Heart right ventricle (tissue), 16 donors: ENCODE measurements around the gene LLGL2. TPM values are rescaled to one million over a fixed set of nuclear protein-coding genes. Genes with fewer than 3 reads are reported as not detected.

Source experiments
- ATAC-seq, 8 donors: fragments of 200-7000 bp; cut with Tn5 transposase; one replicate each; pipeline ENCODE4 v1.9.1; 2020; ENCODE audit warnings: mild to moderate bottlenecking in 8 of 8, moderate library complexity in 8 of 8, moderate number of reproducible peaks in 1 of 8
- DNase-seq, 2 donors: peaks; one replicate each; pipeline ENCODE4 v3.0.0-alpha.2; 2020
- H3K27ac ChIP-seq, 10 donors: fragments of 200-600 bp; sonication (generic) in 2 of 10; one replicate each; pipeline versions ENCODE4 v1.5.0 to v1.8.0; 2020 to 2022; ENCODE audit warnings: mild to moderate bottlenecking in 3 of 10
- H3K27me3 ChIP-seq, 7 donors: fragments of 200-600 bp; one replicate each; pipeline ENCODE4 v1.8.0; 2021 to 2022; ENCODE audit warnings: mild to moderate bottlenecking in 2 of 7
- H3K36me3 ChIP-seq, 9 donors: fragments of 200-600 bp; sonication (generic) in 1 of 9; one replicate each; pipeline versions ENCODE4 v1.5.0 to v1.8.0; 2020 to 2022; ENCODE audit warnings: mild to moderate bottlenecking in 2 of 9
- H3K4me1 ChIP-seq, 9 donors: fragments of 200-600 bp; sonication (generic) in 1 of 9; one replicate each; pipeline versions ENCODE4 v1.5.0 to v1.8.0; 2020 to 2022; ENCODE audit warnings: mild to moderate bottlenecking in 4 of 9
- H3K4me3 ChIP-seq, 10 donors: fragments of 200-600 bp; sonication (generic) in 2 of 10; one replicate each; pipeline versions ENCODE4 v1.5.0 to v1.8.0; 2020 to 2022; ENCODE audit warnings: mild to moderate bottlenecking in 7 of 10, moderate library complexity in 2 of 10
- H3K9me3 ChIP-seq, 11 donors: fragments of 200-600 bp in 10 of 11; sonication (generic) in 2 of 11; one replicate each; pipeline versions ENCODE4 v1.5.0 to v1.8.0; 2013 to 2022; ENCODE audit warnings: mild to moderate bottlenecking in 2 of 11, control low read depth in 1 of 11, moderate library complexity in 1 of 11
- WGBS, 2 donors: extraction: QIAGEN DNeasy Blood & Tissue Kit; methylation state at CpG; one replicate each; pipeline ENCODE4 v1.1.7; 2013; ENCODE audit warnings: inconsistent platforms in 1 of 2; 5-methylcytosine and 5-hydroxymethylcytosine counted together
- intact Hi-C, 10 donors: fragments of 100-400 bp; cut with DNase I; formaldehyde crosslinking; loops; one replicate each; pipeline versions ENCODE4 v1.11.1 to v1.14.2; 2022
- polyA plus RNA-seq, 2 donors: library from polyadenylated mRNA; stranded (reverse); fragments of 200-250 nt; gene quantifications; one replicate each; pipeline ENCODE4 v1.2.3, GENCODE V29; 2013
- total RNA-seq, 10 donors: library from RNA; stranded (reverse); fragmentation: NEBNext Ultra II Directional in 3 of 10; extraction: Animal tissue kit (Norgen Biotek cat#: 25700) in 3 of 10; gene quantifications; one replicate each; pipeline versions ENCODE4 v1.2.1 to v1.2.4, GENCODE V29; 2021 to 2023
- TF ChIP-seq, protein P1 (sequence below), 9 donors: fragments of 200-600 bp; sonication (generic) in 2 of 9; IDR thresholded peaks; one replicate each; pipeline versions ENCODE4 v1.5.0 to v1.8.0; 2021 to 2022; ENCODE audit warnings: antibody characterized with exemption in 9 of 9, mild to moderate bottlenecking in 5 of 9, moderate library complexity in 1 of 9
- donor health status: Arrhythmogenic right ventricular cardiomyopathy.
- donor health status: ischemic (EF 13 %, LVEDD 7.1; RV severe dilation, severe dysfunction).
- donor health status: healthy with polysubstance abuse.
- donor health status: DM: no; HTN: yes; CAD: no.
- donor health status: DM: no; HTN: no; CAD: no.
- donor health status: ischemic (EF 25% LVEDD 6.9; RV normal size, moderate dysfunction).
- donor health status: ischemic (EF 25% LVEDD 5.7; RV mildly dilated, moderate dysfunction).
- donor health status: healthy.
- donor health status: DM: yes; HTN: yes; CAD: no.
- donor health status: Ischemic cardiomyopathy.
- donor health status: ischemic (EF 35%, LVEDD 5.7; RV mildly dilated, moderate dysfunction).
- donor health status: nonischemic (EF 11% LVEDD 7.7; RV severe dilation, severe dysfunction).
- donor health status: DM: yes; HTN: yes; CAD: no.
- donor health status: PGD.
- donor health status: ischemic (EF 29% LVEDD 5.4; RV normal size, mild dysfunction).
- donor health status: nonischemic (EF 23%, LVEDD 6.1; RV moderate dilation, normal function).

The LLGL2 gene
- total and polyA plus RNA-seq, 12 donors: 1.1 to 14.8 (median 3.3) TPM

GRCh38 chr17:75605790-75606189, 80.3 kb downstream of the LLGL2 start:
- Histone ChIP-seq H3K4me1 (peaks cover 0 to 6% (median 0%) of the 10 kb centered on the region in 9 donors), H3K4me3 (no peak overlapping the region), H3K36me3 (peaks cover 0 to 56% (median 0%) of the 10 kb centered on the region in 9 donors), H3K27me3 (no peaks in the 10 kb centered on the region), H3K9me3 (no peaks in the 10 kb centered on the region), H3K27ac (no peak overlapping the region)
- WGBS, 2 donors: 86 to 89% methylated on average over 16 of the region's 16 CpGs
- TF ChIP-seq, protein P1, sequence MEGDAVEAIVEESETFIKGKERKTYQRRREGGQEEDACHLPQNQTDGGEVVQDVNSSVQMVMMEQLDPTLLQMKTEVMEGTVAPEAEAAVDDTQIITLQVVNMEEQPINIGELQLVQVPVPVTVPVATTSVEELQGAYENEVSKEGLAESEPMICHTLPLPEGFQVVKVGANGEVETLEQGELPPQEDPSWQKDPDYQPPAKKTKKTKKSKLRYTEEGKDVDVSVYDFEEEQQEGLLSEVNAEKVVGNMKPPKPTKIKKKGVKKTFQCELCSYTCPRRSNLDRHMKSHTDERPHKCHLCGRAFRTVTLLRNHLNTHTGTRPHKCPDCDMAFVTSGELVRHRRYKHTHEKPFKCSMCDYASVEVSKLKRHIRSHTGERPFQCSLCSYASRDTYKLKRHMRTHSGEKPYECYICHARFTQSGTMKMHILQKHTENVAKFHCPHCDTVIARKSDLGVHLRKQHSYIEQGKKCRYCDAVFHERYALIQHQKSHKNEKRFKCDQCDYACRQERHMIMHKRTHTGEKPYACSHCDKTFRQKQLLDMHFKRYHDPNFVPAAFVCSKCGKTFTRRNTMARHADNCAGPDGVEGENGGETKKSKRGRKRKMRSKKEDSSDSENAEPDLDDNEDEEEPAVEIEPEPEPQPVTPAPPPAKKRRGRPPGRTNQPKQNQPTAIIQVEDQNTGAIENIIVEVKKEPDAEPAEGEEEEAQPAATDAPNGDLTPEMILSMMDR (IDR thresholded peaks at IDR 0.05): no peak
- intact Hi-C loops: no loop called here
- ATAC-seq: peak in 1 of 8 donors; percentile 29
- no peak for DNase-seq

- Histone ChIP-seq H3K27ac (no peak overlapping the region), H3K9me3 (no peaks in the 10 kb centered on the region), H3K4me3 (no peak overlapping the region), H3K4me1 (peaks cover 0 to 6% (median 0%) of the 10 kb centered on the region in 9 donors), H3K27me3 (no peaks in the 10 kb centered on the region), H3K36me3 (peaks cover 0 to 59% (median 4%) of the 10 kb centered on the region in 9 donors)
- intact Hi-C loops: no loop called here
- WGBS, 2 donors: 81 to 84% methylated on average over 5 of the region's 5 CpGs
- DNase-seq (no peak), ATAC-seq (no peak)
- TF ChIP-seq, protein P1 (IDR thresholded peaks at IDR 0.05): no peak
Measured at GRCh38 chr17:75607086-75607485, 81.6 kb downstream of the LLGL2 start.

GRCh38 chr17:75610103-75610984, 84.8 kb downstream of the LLGL2 start:
- DNase-seq: no peak
- H3K36me3 ChIP-seq: peaks cover 0 to 78% (median 16%) of the 10 kb centered on the region in 9 donors
- H3K27ac ChIP-seq: no peak overlapping the region
- no peaks in the 10 kb centered on the region for H3K4me1 ChIP-seq
- no peak overlapping the region for H3K4me3 ChIP-seq
- intact Hi-C loops: no loop called here
- no peaks in the 10 kb centered on the region for H3K9me3 ChIP-seq
- no peaks in the 10 kb centered on the region for H3K27me3 ChIP-seq
- WGBS, 2 donors: 89 to 91% methylated on average over 25 of the region's 25 CpGs
- TF ChIP-seq, protein P1 (IDR thresholded peaks at IDR 0.05): no peak
- peak in 2 of 8 donors; percentile 8 to 16 for ATAC-seq

DNA sequence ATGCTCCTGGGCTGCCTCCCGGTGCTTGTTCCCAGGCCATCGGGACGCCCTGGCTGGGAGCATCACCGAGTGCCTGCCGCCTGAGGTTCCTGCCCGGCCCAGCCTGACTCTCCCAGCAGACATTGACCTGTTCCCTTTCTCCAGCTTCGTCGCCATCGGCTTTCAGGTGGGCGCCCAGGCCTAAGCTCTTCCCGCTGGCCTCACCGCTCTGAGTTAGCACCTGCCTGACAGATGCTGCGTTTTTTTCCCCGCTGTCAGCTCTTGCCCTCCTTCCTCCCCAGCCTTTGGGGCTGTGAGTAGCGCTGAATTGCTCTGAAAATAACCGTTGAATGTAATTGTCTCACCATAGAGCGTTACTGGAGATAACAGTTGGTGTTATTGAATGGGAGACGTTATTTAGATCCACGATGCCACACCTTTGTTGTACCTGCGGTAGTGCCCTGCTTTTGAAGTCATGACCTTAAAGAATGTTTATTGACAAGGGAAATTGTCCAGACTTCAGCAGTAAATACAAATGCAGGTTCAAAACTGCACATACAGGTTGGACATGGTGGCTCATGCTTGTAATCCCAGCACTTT, 86.4 kb downstream of the LLGL2 start:
- H3K27me3 ChIP-seq: no peaks in the 10 kb centered on the region
- H3K36me3 ChIP-seq: peaks cover 0 to 90% (median 19%) of the 10 kb centered on the region in 9 donors
- DNase-seq: no peak
- 93 to 94% methylated on average over 20 of the region's 20 CpGs for WGBS, 2 donors
- no peak overlapping the region for H3K27ac ChIP-seq
- TF ChIP-seq, protein P1 (IDR thresholded peaks at IDR 0.05): no peak
- intact Hi-C loops: no loop called here
- ATAC-seq: no peak
- no peak overlapping the region for H3K4me3 ChIP-seq
- no peaks in the 10 kb centered on the region for H3K4me1 ChIP-seq
- no peaks in the 10 kb centered on the region for H3K9me3 ChIP-seq
